ENCODE results near the gene ERBB4.
"Not testable (repeated sequence)": the region's sequence is repeated elsewhere in the genome, so short reads cannot be mapped to it uniquely, and the experiment has no call there.

The ERBB4 gene

GRCh38 chr2:212194396-212194795 lies 344.2 kb downstream of the ERBB4 start:
- DNase-seq, result no peak

- DNase-seq, result no peak
These were observed 344.8 kb downstream of the ERBB4 start for GRCh38 chr2:212193803-212194202.

- no peak for DNase-seq
These were observed 345.5 kb downstream of the ERBB4 start for GRCh38 chr2:212193056-212193455.

DNA sequence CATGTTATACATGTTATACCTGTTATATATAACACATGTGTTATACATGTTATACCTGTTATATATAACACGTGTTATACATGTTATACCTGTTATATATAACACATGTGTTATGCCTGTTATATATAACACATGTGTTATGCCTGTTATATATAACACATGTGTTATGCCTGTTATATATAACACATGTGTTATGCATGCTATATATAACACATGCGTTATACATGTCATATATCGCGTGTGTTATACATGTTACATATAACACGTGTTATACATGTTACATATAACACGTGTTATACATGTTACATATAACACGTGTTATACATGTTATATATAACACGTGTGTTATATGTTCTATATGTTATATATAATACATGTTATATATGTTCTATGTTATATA lies 347.2 kb downstream of the ERBB4 start:
- DNase-seq, result not testable (repeated sequence)

DNA sequence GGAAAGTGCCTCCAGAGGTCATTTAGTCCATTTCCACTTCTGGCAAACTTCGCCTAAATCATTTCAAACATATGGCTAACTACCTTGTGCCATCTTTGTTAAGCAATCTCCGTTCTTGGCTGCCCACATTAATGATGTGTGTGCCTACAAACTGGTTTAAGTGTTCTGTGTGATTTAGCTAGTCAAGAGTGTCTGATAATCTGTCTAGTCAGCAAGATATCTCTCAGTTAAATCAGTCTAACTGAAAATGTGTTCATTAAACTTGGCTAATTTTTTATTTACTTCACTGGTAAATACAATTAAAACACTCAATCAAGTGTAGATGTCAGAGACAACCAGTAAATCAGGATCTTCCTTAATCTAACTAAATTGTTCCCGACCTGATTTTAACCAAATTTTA lies 352.4 kb downstream of the ERBB4 start:
- no peak for DNase-seq

DNA sequence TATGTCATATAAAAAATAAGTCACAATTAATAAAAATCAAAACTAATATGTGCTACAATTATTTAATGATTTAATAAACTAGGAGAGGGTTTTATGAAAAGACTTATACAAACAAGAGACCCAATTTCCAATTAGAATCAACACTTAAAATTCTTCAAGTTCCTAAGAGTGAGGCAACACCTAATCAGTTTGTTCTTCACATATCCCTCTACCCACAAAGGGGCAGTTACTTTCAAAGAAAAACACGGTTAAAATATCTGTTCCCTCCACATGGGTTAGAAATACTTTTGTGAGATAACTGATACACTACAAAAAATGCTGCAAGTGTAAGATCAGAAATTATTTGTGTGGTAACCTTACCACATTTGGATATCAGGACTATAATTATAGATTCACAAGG lies 357.0 kb downstream of the ERBB4 start:
- no peak for DNase-seq

- no peak for DNase-seq
These were observed 358.1 kb downstream of the ERBB4 start for GRCh38 chr2:212180408-212181083.

DNA sequence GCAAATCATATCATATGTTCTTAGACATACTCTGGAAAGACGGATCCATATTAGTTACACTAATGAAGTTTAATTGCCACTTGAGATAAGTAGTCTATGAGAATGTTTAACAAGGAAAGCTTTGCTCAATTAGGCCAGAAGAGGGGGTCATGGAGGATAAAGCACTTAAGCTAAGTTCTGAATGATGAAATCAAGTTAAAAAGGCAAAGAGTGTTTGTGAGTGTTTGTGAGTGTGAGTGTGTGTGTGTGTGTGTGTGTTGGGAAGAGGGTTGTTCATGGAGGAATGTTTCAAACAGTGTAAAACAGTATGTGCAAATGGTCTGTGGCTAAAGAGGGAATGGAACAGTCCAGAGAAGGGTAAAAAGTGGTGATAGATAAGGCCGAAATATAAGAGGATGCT lies 360.9 kb downstream of the ERBB4 start:
- no peak for DNase-seq

DNA sequence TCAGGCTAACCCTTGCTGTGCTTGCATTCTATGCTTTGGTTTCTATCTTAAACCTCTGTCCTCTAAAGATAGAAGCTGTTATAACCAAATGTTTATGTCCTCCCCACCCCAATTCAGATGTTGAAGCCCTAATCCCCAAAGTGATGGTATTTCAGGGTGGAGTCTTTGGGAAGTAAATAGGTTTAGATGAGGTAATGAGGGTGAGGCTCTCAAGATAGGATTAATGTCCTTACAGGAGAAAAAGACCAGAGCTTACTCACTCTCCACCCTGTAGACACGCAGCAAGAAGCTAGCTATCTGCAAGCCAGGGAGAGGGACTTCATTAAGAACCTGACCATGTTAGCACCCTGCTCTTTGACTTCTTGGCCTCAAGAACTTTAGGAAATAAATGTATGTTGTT lies 362.5 kb downstream of the ERBB4 start:
- no peak for DNase-seq

DNA sequence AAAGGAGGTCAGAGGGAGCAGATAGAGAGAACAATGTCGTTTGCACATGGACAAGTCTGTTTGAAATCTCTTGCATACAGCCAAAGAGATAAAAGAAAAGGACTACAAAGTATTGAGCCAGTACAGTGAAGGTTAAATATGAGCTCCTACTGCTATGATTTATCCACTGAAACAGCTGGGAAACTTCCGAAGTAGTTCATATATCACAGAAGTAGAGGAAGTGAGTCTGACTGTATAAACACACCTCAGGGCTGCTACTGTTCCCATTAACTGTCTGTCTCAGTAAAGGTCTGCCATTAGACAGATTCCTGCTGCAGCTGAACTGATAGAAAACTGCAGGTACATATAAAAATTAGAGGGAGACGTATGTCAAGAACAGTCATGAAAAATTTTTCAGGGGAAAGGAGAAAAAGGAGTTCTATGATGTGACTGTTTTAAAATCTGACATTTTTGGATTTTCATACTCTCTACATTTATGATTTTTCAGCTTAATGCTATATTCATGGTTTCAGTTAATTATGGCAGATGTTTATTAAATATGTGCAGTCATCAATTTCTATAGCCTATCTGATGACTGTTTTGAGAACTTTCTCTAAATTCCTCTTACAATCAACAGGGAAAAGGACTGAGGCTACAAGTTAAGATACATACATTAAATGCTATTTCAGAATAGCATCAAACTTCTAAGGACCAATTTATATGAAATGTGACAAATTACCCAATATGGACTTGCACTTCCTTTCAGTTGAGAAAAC lies 364.7 kb downstream of the ERBB4 start:
- DNase-seq, result no peak

GRCh38 chr2:212173331-212173730 lies 365.3 kb downstream of the ERBB4 start:
- no peak for DNase-seq

- no peak for DNase-seq
These were observed 368.2 kb downstream of the ERBB4 start for GRCh38 chr2:212170382-212170781.

DNA sequence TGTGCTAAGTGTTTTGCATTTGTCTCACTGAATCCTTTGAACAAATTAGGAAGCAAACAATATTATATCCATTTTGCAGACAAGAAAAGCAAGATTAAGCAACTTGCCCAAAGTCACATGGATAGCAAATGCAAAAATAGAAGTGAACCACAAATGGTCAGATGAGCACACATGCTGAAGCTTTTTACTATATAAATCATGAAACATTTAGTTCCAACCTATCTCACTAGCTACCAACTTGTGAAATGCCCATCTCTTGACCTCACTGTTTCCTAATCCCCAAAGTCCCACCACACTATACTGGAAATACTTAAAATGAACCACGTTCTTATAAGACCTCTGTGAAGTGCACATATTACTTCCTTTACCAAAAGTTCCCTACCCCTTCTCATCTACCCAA lies 380.5 kb downstream of the ERBB4 start:
- no peak for DNase-seq

DNA sequence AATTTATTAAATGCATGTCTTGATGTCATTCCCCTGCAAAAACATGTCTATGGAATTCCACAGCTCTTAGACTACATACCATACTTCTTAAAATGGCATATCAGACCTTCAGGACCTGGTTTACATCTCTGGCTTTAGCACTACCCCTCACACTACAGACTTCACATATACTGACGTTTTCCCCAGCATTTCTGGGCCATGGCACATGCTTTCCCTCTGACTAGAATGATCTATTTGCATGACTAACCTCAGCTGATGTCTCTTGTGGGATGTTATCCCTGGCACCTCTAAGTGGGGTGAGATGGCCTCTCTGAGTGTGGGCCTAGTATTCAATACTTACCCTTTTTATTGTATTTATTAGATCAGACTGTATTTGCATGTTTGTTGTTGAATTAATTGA lies 381.6 kb downstream of the ERBB4 start:
- no peak for DNase-seq

- no peak for DNase-seq
These were observed 382.5 kb downstream of the ERBB4 start for GRCh38 chr2:212156088-212156487.

- no peak for DNase-seq
These were observed 384.1 kb downstream of the ERBB4 start for GRCh38 chr2:212154477-212154878.

DNA sequence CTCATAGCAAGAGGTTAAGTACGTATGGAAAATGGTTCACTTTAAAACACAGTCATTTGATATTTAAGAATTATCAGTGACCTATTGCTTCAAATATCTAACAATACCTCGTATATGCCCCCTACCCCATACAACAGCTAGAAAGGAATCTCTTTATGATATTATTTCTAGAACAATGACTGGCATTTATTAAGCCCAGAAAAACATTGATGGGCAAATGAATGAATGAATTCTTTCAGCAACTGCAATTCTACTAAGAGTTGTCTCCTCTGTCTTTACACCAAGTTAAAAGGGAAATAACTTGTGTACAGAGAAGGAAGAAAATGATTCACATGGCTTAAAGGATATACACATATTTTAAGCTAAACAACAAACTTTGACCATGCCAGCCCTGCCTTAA lies 384.7 kb downstream of the ERBB4 start:
- DNase-seq, result no peak

GRCh38 chr2:212147921-212148513 lies 390.6 kb downstream of the ERBB4 start:
- no peak for DNase-seq

DNA sequence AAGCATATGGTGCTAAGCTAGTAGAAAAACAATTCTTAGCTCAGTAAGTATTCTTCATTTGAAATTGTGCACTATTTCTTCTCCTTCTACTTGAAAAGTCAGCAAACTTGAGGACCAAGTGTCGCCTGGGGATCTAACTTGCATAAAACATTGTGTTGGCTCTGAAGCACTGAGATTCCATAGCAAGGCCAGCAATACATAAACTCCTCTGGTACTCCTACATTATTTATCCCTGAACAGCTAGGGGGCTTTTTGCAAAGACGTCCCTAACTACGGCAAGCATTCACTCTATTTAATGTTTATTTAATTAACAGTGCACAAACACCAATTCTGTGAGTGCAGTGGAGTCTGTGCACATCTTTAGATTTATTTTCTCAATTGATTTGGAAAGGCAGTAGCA lies 392.2 kb downstream of the ERBB4 start:
- no peak for DNase-seq

DNA sequence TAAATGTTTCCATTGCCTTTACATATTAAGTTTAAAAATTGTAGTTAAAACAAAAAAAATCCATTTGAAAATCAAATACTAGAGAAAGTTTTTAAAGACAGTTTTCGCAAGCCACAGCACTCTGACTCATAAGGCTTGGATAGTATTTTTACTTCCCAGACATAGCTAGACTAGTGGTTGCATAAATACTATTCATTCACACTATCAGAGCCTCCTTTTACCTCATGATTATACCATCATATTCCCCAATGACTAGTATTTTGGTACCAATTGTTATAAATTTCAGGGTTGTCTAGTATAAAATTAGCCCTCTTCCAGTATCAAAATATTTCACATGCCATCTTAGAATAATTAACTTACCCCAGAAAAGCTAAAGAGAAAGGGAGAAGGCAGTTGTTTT lies 393.5 kb downstream of the ERBB4 start:
- no peak for DNase-seq

DNA sequence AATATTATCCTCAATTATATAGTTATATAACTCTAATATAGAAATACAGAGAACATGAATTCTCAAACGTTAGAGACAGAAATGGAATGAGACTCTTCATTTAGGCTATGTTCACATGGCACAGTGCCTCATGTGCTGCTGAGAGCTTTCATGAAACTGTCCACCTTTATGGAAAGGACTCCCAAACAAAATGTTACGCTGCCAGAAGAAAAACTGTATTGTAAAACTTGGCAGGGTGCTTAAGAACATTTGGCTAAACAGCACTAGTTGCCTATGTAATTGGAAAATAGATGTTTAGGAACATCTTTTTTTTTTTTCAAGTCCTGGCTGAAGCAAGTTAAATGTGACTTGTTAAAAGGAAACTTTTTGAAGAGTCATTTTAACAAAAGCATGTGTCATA lies 396.0 kb downstream of the ERBB4 start:
- no peak for DNase-seq

GRCh38 chr2:212141499-212141898 lies 397.1 kb downstream of the ERBB4 start:
- no peak for DNase-seq

- no peak for DNase-seq
These were observed 402.3 kb downstream of the ERBB4 start for GRCh38 chr2:212136216-212136795.

DNA sequence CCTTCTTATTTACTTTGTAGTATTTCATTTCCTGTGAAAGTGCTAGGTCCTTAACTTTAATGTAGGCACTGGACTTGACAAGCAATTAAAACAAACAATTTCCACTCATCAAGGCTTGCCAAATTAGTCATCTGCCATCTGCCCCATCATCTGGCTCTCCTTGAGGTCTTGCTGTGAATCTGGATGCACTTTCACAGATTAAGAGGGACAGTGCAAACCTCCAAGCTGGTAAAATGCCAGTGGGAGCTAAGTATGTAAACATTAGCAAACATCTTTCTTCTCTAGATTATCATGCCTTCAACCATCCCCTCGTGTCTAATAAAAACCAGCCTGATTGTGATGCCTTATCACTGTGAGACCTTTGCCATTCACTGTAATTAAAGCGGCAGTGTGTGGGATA lies 402.9 kb downstream of the ERBB4 start:
- no peak for DNase-seq
